ENCODE measurements around the gene OR2B6. TPM values are rescaled to one million over a fixed set of nuclear protein-coding genes. Genes with fewer than 3 reads are reported as not detected.

The OR2B6 gene
- total and polyA plus RNA-seq, 10 donors = 0.18 to 1.5 TPM; not detected in 8

- no peak for DNase-seq
- Histone ChIP-seq H3K27me3 (replicated peaks in 1 of 7) (peaks cover 0 to 20% (median 0%) of the 10 kb centered on the region in 7 donors), H3K9me3 (no peaks in the 10 kb centered on the region), H3K4me3 (no peak overlapping the region), H3K36me3 (no peaks in the 10 kb centered on the region), H3K27ac (no peak overlapping the region), H3K4me1 (no peaks in the 10 kb centered on the region)
- TF ChIP-seq POLR2A (IDR thresholded peaks at IDR 0.05) (no peak), CTCF (IDR thresholded peaks at IDR 0.05 in 8 of 11, conservative IDR thresholded peaks at IDR 0.05 in 3 of 11) (no peak), POLR2AphosphoS5 (IDR thresholded peaks at IDR 0.05) (no peak)
- intact Hi-C loops (cut with DNase I; ENCODE audit: low total_unique reads) = no loop called here
These were observed 21.7 kb downstream of the OR2B6 start for GRCh38 chr6:27978705-27979104.

GRCh38 chr6:27980111-27980510, 23.1 kb downstream of the OR2B6 start:
- TF ChIP-seq POLR2A (IDR thresholded peaks at IDR 0.05) = no peak
- TF ChIP-seq POLR2AphosphoS5 (IDR thresholded peaks at IDR 0.05) = no peak
- no peak for TF ChIP-seq CTCF (IDR thresholded peaks at IDR 0.05 in 8 of 11, conservative IDR thresholded peaks at IDR 0.05 in 3 of 11)
- no peaks in the 10 kb centered on the region for H3K9me3 ChIP-seq
- DNase-seq = no peak
- no peak overlapping the region for H3K27ac ChIP-seq
- whole genome bisulfite sequencing, 5 donors = 38 to 56% (median 48%) methylated on average over 1 of the region's 1 CpG
- H3K4me3 ChIP-seq = no peak overlapping the region
- intact Hi-C loops (cut with DNase I; ENCODE audit: low total_unique reads) = no loop called here
- no peaks in the 10 kb centered on the region for H3K4me1 ChIP-seq
- H3K27me3 ChIP-seq (replicated peaks in 1 of 7) = peaks cover 0 to 18% (median 0%) of the 10 kb centered on the region in 7 donors
- H3K36me3 ChIP-seq = no peaks in the 10 kb centered on the region

- Histone ChIP-seq H3K36me3 (no peaks in the 10 kb centered on the region), H3K4me3 (no peak overlapping the region), H3K27me3 (replicated peaks in 1 of 7) (peaks cover 0 to 11% (median 0%) of the 10 kb centered on the region in 7 donors), H3K4me1 (no peaks in the 10 kb centered on the region), H3K27ac (no peak overlapping the region), H3K9me3 (no peaks in the 10 kb centered on the region)
- DNase-seq = no peak
- TF ChIP-seq POLR2AphosphoS5 (IDR thresholded peaks at IDR 0.05) = no peak
- TF ChIP-seq POLR2A (IDR thresholded peaks at IDR 0.05) = no peak
- no peak for TF ChIP-seq CTCF (IDR thresholded peaks at IDR 0.05 in 8 of 11, conservative IDR thresholded peaks at IDR 0.05 in 3 of 11)
- intact Hi-C loops (cut with DNase I; ENCODE audit: low total_unique reads) = no loop called here
- 44 to 77% (median 56%) methylated on average over 2 of the region's 2 CpGs for WGBS, 5 donors
These were observed 30.1 kb downstream of the OR2B6 start for GRCh38 chr6:27986928-27987725.

GRCh38 chr6:27994616-27995015, 37.6 kb downstream of the OR2B6 start:
- Histone ChIP-seq H3K27me3 (replicated peaks in 1 of 7) (peaks cover 0 to 22% (median 0%) of the 10 kb centered on the region in 7 donors), H3K36me3 (no peaks in the 10 kb centered on the region), H3K27ac (no peak overlapping the region), H3K4me1 (no peaks in the 10 kb centered on the region), H3K9me3 (no peaks in the 10 kb centered on the region), H3K4me3 (no peak overlapping the region)
- 39 to 65% (median 53%) methylated on average over 2 of the region's 2 CpGs for WGBS, 5 donors
- TF ChIP-seq POLR2AphosphoS5 (IDR thresholded peaks at IDR 0.05) = no peak
- TF ChIP-seq CTCF (IDR thresholded peaks at IDR 0.05 in 8 of 11, conservative IDR thresholded peaks at IDR 0.05 in 3 of 11) = no peak
- TF ChIP-seq POLR2A (IDR thresholded peaks at IDR 0.05) = no peak
- no peak for DNase-seq
- intact Hi-C loops (cut with DNase I; ENCODE audit: low total_unique reads) = no loop called here

All from spleen (tissue), 11 donors.